NT2/D1 (cell line): ENCODE results near the gene BIN2.

Source experiments
- DNase-seq: peaks from one replicate; pipeline ENCODE4 v3.0.0-alpha.2; 2011; ENCODE audit warnings: low read depth, low spot score
- H3K27me3 ChIP-seq: 2 replicates; pipeline ENCODE4 v1.6.0; 2011; ENCODE audit warnings: mild to moderate bottlenecking; ENCODE audit not compliant: insufficient read length, insufficient read depth
- H3K36me3 ChIP-seq: 2 replicates; pipeline ENCODE4 v1.6.1; 2011; ENCODE audit warnings: mild to moderate bottlenecking, low read length, mixed read lengths; ENCODE audit not compliant: insufficient read depth, insufficient read length
- H3K4me1 ChIP-seq: 2 replicates; pipeline ENCODE4 v1.5.1; 2011; ENCODE audit not compliant: insufficient read depth, insufficient read length
- H3K4me3 ChIP-seq: 2 replicates; pipeline ENCODE4 v1.5.1; 2011; ENCODE audit warnings: low read depth; ENCODE audit not compliant: insufficient read length
- H3K9ac ChIP-seq: 2 replicates; pipeline ENCODE4 v1.6.0; 2011; ENCODE audit warnings: low read depth; ENCODE audit not compliant: insufficient read length
- H3K9me3 ChIP-seq: 2 replicates; pipeline ENCODE4 v1.5.1; 2011; ENCODE audit warnings: mild to moderate bottlenecking, low read length; ENCODE audit not compliant: insufficient read depth
- SUZ12 ChIP-seq: IDR thresholded peaks from 2 replicates; pipeline ENCODE4 v1.6.1; 2011; ENCODE audit not compliant: insufficient read length, insufficient read depth; ENCODE audit errors: extremely low read depth
- YY1 ChIP-seq: IDR thresholded peaks from 2 replicates; pipeline ENCODE4 v1.6.1; 2011; ENCODE audit not compliant: insufficient read length, insufficient read depth
- ZNF274 ChIP-seq: IDR thresholded peaks from 2 replicates; pipeline ENCODE4 v1.6.1; 2011; ENCODE audit warnings: mild to moderate bottlenecking, low read depth, low read length

The BIN2 gene

DNA sequence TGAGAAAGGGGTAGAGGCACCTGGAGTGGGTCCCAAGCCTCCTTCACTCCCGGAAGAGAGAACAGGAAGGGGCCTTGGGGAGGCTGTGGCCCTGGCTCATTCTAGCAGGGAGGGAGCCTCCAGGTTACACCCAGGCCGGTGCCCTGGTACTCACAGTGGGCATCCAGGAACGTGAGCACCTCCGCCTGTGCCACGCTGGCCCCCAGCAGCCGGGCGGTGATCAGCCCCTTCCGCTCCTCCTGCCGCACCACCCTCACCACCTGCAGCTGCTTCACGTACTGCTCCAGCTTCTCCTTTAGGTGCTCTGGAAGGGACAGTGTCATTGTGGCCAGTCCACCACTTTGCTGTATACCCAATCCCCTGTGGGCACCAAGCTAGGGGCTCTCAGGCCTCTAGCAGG is 41.3 kb upstream of the BIN2 start:
- no peaks in the 10 kb centered on the region for H3K27me3 ChIP-seq

GRCh38 chr12:51364001-51364400 is 40.0 kb upstream of the BIN2 start:
- TF ChIP-seq ZNF274 (no peak), YY1 (no peak), SUZ12 (no peak)
- Histone ChIP-seq H3K4me3 (no peak overlapping the region), H3K4me1 (peaks cover 5% of the 10 kb centered on the region), H3K36me3 (peaks cover 80% of the 10 kb centered on the region), H3K9me3 (no peaks in the 10 kb centered on the region), H3K9ac (no peak overlapping the region), H3K27me3 (no peaks in the 10 kb centered on the region)
- DNase-seq: no peak

More for the DNA sequence above, 41.3 kb upstream of the BIN2 start:
- H3K36me3 ChIP-seq: peaks cover 78% of the 10 kb centered on the region
- no peaks in the 10 kb centered on the region for H3K9me3 ChIP-seq
- DNase-seq: no peak
- TF ChIP-seq SUZ12 (no peak), ZNF274 (no peak), YY1 (no peak)
- H3K9ac ChIP-seq: no peak overlapping the region
- H3K4me1 ChIP-seq: peaks cover 10% of the 10 kb centered on the region
- no peak overlapping the region for H3K4me3 ChIP-seq

DNA sequence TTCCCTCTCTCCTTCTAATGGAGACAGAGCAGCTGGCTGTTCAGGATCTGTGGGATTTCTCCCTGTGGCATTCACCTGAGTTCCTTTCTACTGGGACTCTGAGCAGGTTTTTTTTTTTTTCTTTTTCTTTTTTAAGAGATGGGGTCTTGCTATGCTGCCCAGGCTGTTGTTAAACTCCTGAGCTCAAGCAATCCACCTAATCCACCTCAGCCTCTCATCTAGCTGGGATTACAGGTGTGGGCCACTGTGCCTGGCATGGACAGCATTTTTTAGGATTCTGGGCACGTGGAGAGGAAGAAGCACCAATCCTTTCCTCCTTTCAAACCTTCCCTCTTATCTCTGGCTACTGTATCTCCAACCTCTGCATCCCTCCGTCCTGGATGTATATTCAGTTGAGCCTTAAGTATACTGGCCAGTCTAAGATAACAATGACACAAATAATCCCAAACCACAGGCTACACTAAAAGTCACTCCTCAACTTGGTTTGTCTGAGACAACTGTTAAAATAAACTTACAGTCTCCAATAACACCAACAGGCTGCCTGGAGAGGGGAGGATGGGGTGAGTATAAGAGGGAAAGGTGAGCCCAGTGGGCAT is 38.9 kb upstream of the BIN2 start:
- Histone ChIP-seq H3K9me3 (no peaks in the 10 kb centered on the region), H3K36me3 (peaks cover 86% of the 10 kb centered on the region), H3K4me1 (no peaks in the 10 kb centered on the region), H3K27me3 (no peaks in the 10 kb centered on the region), H3K4me3 (no peak overlapping the region), H3K9ac (no peak overlapping the region)
- DNase-seq: no peak
- no peak for TF ChIP-seq SUZ12
- no peak for TF ChIP-seq ZNF274
- TF ChIP-seq YY1: no peak

DNA sequence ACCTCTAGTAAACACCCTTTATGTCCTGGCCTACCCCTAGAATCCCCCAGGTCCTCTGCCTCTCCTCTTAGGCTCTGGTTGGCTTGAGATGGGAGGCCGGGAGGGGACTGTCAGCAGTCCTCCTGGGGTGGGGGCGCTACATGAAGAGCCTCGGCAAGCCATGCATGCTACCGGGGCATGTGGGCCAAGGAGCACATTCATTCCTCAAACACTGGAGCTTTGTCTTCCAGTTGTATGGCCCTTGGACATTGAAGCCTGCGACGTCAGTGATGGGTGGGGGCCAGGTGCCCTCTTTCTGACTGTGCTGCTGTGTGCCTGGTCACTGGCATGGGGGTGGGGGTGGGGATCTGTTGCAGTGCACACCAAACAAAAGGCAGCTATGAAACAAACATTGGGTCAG is 38.3 kb upstream of the BIN2 start:
- no peak for DNase-seq
- H3K27me3 ChIP-seq: no peaks in the 10 kb centered on the region
- H3K36me3 ChIP-seq: peaks cover 86% of the 10 kb centered on the region
- TF ChIP-seq SUZ12 (no peak), YY1 (no peak), ZNF274 (no peak)
- no peaks in the 10 kb centered on the region for H3K9me3 ChIP-seq
- H3K4me1 ChIP-seq: no peaks in the 10 kb centered on the region
- H3K9ac ChIP-seq: no peak overlapping the region
- no peak overlapping the region for H3K4me3 ChIP-seq

DNA sequence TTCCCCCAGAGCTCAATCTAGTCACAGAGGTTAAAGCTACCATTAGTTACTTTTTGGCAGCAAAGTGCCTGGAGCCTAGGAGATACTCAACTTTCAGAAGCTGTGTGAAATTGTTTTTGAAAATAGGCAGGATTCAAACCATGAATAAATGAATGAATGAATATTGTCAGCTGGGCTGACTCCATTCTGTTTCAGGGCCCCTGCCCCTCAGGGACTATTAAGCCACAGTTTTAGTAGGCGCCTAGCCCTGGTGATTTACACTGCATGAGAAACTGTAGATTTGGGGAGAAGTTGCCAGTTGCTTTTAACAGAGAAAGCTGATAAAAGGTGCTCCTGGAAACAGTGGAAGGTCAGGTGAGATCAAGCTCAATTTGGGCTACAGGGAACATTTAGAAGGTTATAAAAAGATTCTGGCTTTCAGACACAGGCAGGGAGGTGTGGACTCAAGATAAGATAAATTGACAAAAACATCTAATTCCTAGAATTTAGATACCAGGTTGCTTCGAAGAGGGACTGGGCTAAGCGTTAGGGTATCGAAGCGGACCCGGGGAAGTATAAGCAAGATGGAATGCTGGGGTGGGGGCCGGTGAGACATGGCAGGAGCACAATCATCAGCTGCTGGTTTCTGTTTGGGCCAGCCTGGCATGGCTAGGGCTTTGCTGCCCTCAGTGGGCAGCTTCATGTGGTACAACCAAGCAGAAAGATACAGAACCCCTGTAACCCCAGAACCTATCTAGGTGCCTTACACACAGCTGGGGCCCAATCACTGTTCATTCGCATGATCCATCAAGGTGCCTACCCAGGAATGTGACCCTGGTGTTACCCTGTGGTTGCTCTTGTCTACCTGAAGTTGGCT is 37.4 kb upstream of the BIN2 start:
- H3K4me3 ChIP-seq: no peak overlapping the region
- H3K36me3 ChIP-seq: peaks cover 94% of the 10 kb centered on the region
- no peaks in the 10 kb centered on the region for H3K27me3 ChIP-seq
- DNase-seq: no peak
- TF ChIP-seq ZNF274 (no peak), YY1 (no peak)
- no peak overlapping the region for H3K9ac ChIP-seq
- no peaks in the 10 kb centered on the region; the same call in 1 of the 2 replicates for H3K9me3 ChIP-seq
- H3K4me1 ChIP-seq: no peaks in the 10 kb centered on the region

DNA sequence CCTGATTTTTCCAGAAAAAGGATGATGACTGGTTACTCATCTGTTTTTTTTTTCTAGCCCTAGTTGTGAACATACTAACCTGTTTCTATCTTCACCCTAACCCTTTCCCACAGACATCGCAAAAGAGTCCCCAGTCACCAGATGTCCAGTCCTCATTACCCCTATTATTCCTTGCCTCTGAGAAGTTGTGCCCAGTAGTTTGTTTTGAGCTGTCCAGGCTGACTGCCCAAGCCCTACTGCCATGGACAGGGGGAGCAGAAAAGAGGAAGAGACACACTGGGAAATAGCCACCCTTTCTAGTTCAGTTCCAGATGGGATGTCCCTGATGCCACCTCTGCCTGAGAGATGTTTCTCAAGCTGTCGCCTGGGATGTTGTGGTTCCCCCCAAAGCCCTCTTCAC is 36.3 kb upstream of the BIN2 start:
- Histone ChIP-seq H3K36me3 (peaks cover 93% of the 10 kb centered on the region), H3K4me1 (no peaks in the 10 kb centered on the region), H3K4me3 (no peak overlapping the region), H3K9ac (no peak overlapping the region), H3K9me3 (no peaks in the 10 kb centered on the region; the same call in 1 of the 2 replicates), H3K27me3 (no peaks in the 10 kb centered on the region)
- no peak for DNase-seq
- TF ChIP-seq SUZ12 (no peak), ZNF274 (no peak), YY1 (no peak)

DNA sequence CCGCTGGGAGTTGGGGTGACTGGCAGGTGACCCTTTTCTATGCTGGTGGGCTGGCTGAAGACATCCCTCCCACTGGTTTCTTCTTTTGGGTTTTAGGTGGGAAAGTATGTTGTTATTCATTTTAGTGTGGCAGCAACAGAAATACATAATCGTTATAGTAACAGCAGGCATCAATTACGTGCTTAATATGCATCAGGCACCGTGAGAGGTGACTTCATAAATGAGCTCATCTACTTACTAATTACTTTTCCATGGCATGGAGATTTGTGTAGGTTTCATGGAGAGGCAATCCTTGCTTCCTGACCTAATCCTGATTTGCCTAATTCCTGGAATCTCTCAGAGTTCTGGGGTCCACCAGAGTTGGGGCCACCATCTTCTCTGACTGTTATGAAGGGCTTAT is 35.9 kb upstream of the BIN2 start:
- no peaks in the 10 kb centered on the region; the same call in 1 of the 2 replicates for H3K9me3 ChIP-seq
- TF ChIP-seq YY1 (no peak), SUZ12 (no peak), ZNF274 (no peak)
- no peak overlapping the region for H3K9ac ChIP-seq
- no peaks in the 10 kb centered on the region for H3K4me1 ChIP-seq
- H3K36me3 ChIP-seq: peaks cover 92% of the 10 kb centered on the region
- H3K4me3 ChIP-seq: no peak overlapping the region
- DNase-seq: no peak
- H3K27me3 ChIP-seq: no peaks in the 10 kb centered on the region

DNA sequence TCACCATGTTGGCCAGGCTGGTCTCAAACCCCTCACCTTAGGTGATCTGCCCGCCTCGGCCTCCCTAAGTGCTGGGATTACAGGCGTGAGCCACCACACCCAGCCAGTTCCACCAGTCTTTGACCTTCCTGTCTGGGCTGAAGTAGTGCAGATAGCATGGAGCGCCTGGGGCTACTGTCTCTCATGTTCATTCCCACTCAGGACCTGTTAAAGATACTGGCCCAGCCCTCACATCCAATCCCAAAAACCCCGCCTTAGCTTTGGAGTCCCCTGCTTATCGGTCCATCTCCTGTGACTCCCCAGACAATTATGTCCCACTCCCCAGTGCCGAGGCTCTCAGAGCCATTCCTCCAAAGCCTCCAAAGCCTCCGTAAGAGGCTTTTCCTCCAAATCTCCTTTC is 34.5 kb upstream of the BIN2 start:
- Histone ChIP-seq H3K9me3 (no peaks in the 10 kb centered on the region; the same call in 1 of the 2 replicates), H3K36me3 (peaks cover 92% of the 10 kb centered on the region), H3K27me3 (no peaks in the 10 kb centered on the region), H3K9ac (no peak overlapping the region), H3K4me1 (no peaks in the 10 kb centered on the region), H3K4me3 (no peak overlapping the region)
- TF ChIP-seq SUZ12 (no peak), ZNF274 (no peak), YY1 (no peak)
- DNase-seq: no peak
